GM04504 (cell line): ENCODE results near the gene CRX.
"Not testable (repeated sequence)": the region's sequence is repeated elsewhere in the genome, so short reads cannot be mapped to it uniquely, and the experiment has no call there.

Source experiments
- DNase-seq: peaks from one replicate; pipeline ENCODE4 v3.0.0-alpha.2; 2012; ENCODE audit warnings: low read depth

Gene CRX

DNA sequence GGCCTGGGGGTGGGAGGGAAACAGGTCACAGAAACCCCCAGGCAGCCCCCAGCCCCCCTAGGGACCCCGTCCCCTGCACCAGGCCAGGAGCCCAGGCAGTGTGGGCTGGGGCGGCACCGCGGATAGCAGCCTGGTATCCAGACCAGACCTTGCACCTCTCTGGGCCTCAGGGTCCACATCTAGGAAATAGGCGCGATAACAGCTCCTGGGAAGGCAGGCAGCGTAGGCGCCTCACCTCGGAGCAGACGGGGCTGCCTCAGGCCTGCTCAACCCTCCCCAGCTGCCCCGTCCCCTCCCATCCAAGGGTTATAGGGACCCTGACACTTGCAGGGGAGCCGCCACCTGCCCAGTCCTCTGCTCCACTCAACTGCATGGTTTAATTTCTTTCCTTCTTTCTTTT, 18.1 kb upstream of the CRX start:
- DNase-seq, result not testable (repeated sequence)

DNA sequence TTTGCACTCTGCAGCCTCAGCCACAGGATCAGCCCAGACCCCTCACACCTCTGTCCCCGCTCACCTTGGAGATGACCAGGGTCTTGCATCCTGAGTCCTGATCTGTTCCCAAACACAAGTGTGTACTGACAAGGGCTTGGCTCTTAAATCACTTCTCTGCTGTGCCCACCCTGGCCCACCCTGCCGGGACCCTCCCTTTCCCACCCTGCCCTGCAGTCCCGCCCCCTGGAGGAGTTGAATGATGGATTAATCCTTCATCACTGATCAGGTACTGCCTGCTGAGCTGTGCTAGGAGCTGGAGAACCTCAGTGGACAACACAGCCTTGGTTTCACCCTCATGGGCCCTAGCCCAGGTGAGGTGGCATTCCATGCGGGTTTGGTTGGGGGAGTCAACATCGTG, 17.3 kb upstream of the CRX start, which contains the start of gene TPRX1:
TSS of gene TPRX1 (minus strand) at position 101 of the 400 bp plus-strand sequence. CDS start at position 89, 12 bp downstream.
- not testable (repeated sequence) for DNase-seq

DNA sequence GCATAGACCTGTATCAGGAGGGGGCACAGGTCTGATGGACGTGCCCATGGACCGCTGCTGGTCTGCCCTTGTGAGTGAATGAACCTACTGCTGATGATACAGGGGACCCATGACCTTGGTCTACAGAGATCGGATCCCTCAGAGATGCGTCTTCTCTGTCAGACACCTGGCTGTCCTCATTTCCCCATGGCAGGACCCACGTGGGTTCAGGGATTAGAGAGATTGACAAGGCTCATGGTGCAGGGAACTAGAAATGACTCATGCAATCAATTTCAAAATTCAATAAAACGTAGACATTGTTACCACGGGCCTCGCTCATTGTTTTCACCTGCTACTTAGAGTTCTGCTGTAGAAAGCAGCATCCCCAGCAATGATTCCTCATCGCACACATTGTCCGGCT, 16.4 kb upstream of the CRX start:
- DNase-seq, result no peak

DNA sequence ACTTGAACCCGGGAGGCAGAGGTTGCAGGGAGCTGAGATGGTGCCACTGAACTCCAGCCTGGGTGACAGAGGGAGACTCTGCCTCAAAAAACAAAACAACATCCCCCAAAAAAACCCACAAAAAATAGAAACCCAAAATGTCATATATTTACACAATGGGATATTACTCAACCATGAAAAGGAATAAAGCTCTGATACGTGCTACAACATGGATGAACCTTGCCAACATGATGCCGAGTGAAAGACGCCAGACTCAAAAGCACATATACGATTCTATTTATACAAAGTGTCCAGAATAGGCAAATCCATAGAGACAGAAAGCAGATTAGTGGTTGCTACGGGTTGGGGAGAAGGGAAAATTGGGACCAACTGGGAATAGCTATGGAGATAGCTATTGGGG, 15.3 kb upstream of the CRX start:
- DNase-seq, result no peak

DNA sequence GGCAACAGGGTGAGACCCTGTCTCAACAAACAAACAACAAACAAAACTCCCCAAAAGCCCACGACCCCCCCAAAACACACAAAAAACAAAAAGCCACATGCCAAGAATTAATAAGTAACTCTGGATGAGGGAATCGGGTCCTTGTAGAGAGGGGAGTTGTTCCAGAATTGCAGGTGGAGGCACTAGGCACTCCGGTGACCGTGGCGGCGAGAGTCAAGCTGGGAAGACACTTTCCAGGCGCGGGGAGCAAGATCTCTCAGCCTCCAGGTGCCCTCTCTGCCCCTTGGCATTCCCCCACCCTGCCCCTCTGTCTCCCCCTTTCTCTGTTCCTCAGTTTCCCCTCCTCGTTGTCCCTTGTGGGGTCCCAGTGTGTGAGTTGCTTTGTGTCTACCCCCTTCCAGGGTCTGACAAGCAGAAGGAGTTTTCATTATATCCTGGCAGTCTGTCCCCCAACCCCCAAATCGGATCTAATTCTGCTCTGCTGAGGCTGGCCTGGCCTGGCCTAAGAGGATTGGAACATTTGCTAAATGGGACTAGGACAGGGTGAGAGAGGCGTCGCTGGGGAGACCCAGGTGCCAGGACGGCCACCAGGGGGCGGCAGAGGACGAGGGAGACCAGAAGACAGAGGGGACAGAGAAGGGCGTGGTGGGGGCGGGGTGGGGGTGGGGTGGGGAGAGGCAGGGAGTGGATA, 8.3 kb upstream of the CRX start:
- DNase-seq, result peak; percentile 12

DNA sequence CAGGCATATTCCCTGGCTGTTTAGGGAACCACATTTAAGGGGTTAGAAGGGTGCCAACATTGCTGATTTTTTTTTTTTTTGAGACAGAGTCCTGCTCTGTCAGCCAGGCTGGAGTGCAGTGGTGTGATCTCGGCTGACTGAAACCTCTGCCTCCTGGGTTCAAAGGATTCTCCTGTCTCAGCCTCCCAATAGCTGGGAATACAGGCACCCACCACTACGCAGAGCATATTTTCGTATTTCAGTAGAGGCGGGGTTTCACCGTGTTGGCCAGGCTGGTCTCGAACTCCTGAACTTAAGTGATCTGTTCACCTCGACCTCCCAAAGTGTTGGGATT, 7.8 kb upstream of the CRX start:
- no peak for DNase-seq

DNA sequence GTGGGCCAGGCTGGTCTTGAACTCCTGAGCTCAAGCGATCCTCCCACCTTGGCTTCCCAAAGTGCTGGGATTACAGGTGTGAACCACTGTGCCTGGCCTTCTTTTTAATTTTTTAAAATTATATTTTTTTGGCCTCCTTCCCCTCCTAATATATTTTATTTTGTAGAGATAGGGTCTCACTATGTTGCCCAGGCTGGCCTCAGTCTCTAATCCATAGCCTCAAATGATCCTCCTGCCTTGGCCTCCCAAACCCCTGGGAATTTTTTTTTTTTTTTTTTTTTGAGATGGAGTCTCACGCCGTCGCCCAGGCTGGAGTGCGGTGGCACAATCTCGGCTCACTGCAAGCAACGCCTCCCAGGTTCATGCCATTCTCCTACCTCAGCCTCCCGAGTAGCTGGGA, 5.5 kb upstream of the CRX start:
- not testable (repeated sequence) for DNase-seq

DNA sequence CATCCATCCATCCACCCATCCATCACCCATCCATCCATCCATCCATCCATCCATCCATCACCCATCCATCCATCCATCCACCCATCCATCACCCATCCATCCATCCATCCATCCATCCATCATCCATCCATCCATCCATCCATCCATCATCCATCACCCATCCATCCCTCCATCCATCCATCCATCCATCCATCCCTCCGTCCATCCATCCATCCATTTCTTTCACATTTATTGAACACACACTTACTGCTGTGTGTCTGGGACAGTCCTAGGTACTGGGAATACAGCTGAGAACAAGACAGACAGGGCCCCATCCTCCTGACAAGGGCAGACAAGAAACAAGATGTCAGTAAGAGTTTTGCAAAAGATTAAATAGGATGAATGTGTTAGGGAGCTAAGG, 3.5 kb upstream of the CRX start:
- not testable (repeated sequence) for DNase-seq

DNA sequence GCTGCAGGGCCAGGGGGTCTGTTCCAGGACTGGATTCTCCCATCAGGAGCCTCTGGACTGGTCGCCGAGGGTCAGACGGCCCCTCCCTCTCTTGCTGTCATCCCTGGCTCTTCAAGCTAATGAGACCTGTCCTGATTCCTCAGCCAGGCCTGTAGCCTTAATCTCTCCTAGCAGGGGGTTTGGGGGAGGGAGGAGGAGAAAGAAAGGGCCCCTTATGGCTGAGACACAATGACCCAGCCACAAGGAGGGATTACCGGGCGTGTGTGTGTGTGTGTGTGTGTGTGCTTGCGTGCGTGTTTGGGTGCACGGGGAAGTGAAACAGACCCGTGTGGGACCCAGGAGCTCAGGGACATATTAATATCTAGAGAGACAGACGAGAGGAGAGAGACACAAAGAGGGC, 1.9 kb upstream of the CRX start:
- DNase-seq, result no peak

DNA sequence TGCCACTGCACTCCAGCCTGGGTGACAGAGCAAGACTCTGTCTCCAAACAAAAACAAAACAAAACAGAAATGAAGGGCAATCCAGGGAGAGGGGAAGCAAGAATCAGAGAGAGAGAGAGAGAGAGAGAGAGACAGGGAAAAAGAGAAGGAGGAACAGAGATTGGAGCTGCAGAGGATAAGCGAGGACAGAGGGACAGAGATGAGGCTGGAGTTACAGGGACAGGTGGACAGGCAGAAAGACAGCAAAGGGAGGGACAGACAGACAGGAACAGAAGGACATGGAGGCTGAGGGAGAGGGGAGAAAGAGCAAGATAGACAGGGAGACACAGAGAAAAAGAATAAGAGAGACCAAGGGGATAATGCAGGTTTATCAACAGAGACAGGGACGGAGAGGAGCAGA, 1.3 kb upstream of the CRX start:
- DNase-seq, result no peak

DNA sequence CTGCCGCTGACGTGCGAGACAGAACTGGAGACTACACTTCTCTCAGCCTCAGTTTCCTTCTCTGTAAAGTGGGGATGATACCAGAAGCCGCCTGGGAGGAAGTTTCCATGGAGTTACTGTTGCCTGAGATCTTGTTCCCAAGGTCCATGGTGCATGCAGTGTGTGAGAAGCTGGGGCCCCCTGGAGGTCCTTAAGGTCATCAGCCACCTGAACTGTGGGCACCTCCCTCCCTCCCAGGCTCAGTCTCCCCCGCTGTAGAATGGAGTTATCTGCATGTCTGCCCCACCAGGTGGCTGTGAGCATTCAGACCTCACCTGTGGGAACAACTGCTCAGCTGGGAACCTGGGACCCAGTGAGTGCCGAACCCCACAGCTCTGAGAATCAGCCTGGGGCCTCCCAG, 2.7 kb downstream of the CRX start:
- DNase-seq, result no peak

DNA sequence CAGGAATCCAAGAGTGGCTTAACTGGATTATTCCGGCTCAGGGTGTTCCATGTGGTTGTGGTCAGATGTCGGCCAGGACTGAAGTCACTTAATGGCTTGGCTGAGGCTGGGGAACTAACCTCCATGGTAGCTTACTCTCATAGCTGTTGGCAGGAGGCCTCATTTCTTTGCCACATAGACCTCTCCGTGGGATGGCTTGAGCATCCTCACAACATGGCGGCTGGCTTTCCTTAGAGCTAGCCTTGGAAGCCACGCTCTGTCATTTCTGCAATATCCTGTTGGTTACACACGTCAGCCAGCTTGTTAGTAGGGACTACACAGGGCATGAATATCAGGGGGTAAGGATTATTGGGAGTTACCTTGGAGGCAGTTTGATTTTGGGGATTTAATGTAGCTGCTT, 5.1 kb downstream of the CRX start:
- DNase-seq, result no peak

DNA sequence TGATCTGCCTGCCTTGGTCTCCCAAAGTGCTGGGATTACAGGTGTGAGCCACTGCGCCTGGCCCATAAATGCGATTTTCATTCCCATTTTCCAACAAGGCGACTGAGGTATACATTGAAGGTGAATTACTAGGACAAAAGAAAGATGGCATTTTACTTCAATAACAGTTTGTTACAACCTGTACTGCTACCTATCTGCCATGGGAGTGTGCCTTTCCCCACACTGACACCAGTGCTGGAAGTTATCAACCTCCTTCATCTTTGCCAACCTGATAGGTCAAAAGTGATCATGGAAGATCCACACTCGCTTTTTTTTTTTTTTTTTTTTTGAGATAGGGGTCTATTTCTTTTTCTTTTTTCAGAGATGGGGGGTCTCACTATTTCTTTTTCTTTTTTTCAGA, 11.0 kb downstream of the CRX start:
- no peak for DNase-seq

DNA sequence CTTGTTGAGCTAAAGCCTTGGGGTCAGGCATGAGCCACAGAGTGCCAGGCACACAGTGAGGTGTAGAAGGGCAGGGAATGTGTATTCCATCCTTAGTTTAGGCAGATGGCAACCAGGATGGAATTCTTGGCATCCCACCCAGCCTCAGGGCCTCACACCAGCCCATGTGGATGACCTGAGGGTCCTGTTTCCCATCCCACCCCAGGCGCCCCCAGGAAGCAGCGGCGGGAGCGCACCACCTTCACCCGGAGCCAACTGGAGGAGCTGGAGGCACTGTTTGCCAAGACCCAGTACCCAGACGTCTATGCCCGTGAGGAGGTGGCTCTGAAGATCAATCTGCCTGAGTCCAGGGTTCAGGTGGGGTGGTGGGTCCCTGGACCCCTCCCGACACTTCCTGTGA, 14.3 kb downstream of the CRX start:
- DNase-seq, result no peak

DNA sequence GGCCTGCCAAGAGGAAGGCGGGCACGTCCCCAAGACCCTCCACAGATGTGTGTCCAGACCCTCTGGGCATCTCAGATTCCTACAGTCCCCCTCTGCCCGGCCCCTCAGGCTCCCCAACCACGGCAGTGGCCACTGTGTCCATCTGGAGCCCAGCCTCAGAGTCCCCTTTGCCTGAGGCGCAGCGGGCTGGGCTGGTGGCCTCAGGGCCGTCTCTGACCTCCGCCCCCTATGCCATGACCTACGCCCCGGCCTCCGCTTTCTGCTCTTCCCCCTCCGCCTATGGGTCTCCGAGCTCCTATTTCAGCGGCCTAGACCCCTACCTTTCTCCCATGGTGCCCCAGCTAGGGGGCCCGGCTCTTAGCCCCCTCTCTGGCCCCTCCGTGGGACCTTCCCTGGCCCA, 17.7 kb downstream of the CRX start:
- DNase-seq, result no peak

DNA sequence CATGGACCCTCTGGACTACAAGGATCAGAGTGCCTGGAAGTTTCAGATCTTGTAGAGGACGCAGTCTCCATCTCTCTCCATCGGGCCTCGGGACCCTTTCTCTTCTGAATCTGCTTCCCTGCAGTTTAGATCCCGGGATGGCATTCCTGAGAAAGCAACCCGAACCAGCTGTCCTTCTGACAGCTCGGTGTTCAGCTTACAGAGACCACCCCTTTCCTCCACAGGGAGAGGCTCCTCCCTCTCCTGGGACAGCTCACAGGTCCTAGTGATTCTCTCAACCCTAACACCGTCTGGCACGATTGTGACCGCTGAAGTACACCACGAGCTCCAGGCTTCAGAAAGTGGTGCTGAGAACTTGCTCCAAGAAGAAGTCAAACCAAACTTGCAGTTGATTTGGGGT, 18.2 kb downstream of the CRX start:
- no peak for DNase-seq

DNA sequence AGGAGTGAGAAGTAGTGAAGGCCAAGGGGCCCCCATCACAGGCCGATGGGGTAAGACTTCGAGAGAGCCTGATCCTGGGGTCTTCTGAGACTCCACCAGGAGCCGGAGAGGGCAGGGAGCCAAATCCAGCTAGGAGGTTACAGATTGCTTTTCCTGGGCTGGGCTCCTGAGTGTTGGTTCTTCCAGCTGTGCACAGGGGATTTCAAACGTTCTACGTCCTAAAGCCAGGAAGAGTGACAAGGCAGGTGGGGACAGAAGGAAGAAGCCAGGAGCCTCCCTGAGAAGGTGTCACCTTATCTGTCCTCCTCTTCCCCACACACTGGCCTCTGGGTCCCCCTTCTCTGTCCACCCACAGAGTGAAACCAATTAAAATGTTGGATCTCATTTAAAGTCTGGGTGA, 21.2 kb downstream of the CRX start:
- DNase-seq, result no peak

DNA sequence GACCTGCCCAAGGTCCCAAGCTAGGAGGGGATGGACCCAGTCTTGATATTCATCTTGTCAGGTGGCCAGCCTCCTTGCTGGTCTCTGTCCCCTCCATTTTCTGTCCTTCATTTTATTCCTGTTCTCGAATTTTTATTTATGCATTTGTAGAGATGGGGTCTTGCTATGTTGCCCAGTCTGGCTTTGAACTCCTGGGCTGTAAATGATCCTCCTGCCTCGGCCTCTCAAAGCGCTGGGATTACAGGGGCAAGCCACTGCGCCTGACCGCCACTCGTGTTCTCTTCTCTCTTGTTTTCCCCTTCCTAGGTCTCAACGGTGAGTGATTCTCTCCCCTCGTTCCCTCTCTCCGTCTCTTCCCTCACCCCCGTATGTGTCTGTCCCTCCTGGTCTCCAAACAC, 26.7 kb downstream of the CRX start:
- no peak for DNase-seq

DNA sequence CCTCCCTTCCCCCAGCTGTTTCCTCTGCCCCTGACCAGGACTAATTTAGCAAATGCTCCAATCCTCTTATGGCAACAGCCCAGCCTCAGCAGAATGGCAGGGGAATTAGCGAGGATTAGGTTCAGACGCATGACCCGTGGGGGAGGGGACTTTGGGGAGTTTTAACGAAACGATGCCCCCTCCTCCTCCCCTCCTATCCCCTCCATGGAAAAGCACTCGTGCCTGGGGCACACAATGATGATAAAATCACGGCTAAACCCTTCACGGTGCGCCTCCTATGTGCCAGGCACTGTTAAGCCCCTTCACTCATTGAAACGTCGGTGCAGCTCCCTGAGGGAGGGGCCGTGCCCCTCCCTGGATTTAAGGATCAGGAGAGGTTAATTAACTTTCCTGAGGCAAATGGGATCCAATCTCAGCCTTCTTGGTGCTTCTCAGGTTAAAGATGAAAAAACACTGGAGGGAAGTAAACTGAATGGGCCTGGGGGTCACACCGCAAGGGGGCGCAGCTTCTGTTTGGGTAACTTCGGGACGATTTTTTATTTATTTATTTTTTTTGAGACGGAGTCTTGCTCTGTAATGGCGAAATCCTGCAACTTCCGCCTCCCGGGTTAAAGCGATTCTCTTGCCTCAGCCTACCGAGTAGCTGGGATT, 27.2 kb downstream of the CRX start:
- DNase-seq, result no peak

DNA sequence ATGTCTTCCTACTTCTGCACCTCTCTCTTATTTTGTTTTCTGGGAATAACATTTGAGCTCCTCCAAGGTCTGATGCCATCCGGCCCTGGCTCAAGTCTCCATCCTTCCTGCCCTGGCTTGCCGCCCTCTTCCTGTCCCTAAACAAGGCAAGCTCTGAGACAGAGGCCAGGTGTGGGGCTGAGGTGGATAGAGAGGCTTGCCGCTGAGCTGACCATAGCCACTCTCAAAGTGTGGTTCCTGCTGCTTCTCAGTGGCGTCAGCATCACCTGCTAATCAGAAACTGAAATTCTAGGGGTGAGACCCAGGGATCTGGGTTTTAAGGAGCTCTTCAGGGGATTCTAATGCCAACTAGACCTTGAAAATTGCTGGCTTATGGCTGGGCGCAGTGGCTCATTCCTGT, 31.3 kb downstream of the CRX start:
- no peak for DNase-seq

DNA sequence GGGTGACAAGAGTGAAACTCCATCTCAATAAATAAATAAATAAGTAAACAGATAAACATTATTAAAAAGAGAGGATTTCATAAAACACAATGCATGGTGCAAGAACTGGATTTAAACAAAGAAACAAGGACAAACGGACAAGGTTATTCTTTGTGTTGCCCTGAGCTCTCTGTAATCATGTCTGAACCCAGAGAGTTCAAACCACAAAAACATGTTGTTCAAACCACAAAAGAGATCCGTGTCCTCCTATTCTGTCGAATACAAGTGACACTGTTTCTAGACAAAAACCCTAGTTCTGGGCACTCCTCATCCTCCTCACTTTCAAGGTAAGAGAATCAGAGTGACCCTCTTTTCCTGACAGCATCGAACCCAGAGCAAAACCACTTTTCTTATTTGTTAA, 32.7 kb downstream of the CRX start:
- no peak for DNase-seq

DNA sequence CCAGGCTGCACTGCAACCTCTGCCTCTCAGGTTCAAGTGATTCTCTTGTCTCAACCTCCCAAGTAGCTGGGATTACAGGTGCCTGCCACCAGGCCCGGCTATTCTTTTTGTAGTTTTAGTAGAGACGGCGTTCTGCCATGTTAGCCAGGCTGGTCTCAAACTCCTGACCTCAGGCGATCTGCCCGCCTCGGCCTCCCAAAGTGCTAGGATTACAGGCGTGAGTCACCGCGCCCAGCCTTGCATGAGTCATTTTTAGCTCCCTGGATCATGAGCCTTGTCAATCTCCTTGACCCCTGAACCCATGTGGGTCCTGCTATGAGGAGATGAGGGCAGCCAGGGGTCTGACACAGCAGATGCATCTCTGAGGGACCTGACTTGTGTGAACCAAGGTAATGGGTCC, 36.5 kb downstream of the CRX start:
- DNase-seq, result not testable (repeated sequence)

DNA sequence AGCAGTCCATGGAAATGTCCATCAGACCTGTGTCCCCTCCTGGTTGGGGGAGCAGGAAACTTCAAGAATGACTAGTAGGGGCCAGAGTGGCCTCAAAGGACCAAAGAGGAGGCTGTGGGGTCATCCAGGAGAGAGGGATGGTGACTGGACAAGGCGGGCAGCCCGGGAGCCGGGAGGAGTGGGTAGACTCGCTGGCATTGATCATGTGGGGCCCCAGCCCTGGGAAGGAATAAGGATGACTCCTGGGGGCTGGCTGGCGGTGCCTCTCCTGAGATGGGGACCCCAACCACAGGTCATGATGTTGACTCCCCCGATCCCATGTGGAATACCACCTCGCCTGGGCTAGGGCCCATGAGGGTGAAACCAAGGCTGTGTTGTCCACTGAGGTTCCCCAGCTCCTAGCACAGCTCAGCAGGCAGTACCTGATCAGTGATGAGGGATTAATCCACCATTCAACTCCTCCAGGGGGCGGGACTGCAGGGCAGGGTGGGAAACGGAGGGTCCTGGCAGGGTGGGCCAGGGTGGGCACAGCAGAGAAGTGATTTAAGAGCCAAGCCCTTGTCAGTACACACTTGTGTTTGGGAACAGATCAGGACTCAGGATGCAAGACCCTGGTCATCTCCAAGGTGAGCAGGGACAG, 37.0 kb downstream of the CRX start, which contains the start of gene TPRX2:
TSS of gene TPRX2 (plus strand) at position 590 of the 640 bp plus-strand sequence. CDS start at position 602, 12 bp downstream.
- not testable (repeated sequence) for DNase-seq

DNA sequence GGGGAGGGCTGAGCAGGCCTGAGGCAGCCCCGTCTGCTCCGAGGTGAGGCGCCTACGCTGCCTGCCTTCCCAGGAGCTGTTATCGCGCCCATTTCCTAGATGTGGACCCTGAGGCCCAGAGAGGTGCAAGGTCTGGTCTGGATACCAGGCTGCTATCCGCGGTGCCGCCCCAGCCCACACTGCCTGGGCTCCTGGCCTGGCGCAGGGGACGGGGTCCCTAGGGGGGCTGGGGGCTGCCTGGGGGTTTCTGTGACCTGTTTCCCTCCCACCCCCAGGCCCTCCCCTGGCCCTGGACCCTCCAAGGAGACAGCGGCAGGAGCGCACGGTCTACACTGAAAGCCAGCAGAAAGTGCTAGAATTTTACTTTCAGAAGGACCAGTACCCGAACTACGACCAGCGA, 38.1 kb downstream of the CRX start:
- not testable (repeated sequence) for DNase-seq
